GM21447 (cell line): Measurements from ENCODE around the gene GPRC5B.

ENCODE experiments used
- ATAC-seq: cut with Tn5 transposase; IDR thresholded peaks from one replicate; pipeline ENCODE4 v1.9.1; 2021; ENCODE audit not compliant: unreplicated experiment

Gene GPRC5B

DNA sequence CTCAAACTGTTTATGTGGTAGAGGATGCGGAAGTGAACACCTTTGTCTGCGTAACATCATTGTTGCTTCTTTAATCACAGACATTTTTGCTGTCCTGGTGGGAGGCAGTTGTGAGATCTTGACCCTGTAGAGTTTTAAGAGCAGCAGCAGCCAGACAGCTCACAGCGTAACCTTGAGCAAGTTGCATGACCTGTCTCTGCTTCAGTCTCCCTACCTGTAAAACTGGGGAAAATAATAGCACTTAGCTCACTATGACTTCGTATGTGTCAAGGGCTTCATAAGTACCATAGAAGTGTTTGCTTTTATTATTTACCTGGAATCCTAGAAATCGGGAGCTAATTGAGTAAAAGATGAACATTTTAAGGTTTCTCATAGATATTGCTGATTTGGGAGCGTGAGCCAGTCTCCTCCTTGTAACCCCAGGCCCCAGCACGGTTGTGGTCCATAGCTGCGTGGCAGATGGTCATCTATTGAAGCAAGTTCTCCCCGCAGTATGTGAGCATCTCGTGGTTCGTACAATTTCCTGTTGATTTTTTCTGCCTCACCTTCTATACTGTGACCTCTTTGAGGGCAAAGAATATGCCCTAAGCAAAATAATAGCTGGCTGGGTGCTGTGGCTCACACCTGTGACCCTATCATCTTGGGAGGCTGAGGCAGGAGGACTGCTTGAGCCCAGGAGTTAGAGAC, 34.4 kb downstream of the GPRC5B start:
- ATAC-seq, result no peak

DNA sequence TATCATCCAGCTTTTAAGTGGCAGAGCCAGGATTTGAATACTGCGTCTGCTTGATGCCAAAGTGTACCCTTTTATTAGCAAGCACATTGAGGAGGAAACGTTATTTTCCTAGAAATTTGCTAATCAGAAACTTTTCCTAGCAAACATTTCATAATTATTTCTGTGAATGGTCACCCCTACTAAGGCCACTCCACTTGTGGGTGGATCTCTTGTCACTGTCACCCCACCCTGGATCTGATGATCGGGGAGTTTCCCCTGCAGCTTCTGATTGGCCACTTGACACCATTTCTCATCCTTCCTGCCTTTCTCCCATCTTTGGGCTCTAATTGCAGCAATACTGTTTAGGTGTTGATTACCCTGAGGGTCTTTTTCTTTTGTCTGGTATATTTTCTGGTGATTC, 35.9 kb downstream of the GPRC5B start:
- ATAC-seq, result no peak

DNA sequence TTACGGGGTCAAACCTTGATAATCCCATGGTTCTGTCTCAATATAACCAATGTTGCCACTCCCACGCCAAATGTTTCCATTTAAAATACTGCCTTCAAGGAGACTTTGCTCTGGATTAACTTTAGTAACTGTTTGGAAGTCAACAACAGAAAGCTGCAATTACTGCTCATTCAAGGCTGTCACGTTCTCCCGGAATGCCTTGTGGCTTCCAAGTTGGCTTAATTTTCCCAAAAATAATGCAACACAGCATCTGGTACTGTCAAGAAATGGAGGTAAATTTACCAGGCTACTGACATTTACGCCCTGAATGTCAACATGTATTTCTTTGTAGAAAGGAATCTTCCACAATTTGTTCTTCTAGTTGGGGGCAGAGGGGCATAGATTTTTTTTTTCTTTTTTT, 38.2 kb downstream of the GPRC5B start:
- no peak for ATAC-seq

DNA sequence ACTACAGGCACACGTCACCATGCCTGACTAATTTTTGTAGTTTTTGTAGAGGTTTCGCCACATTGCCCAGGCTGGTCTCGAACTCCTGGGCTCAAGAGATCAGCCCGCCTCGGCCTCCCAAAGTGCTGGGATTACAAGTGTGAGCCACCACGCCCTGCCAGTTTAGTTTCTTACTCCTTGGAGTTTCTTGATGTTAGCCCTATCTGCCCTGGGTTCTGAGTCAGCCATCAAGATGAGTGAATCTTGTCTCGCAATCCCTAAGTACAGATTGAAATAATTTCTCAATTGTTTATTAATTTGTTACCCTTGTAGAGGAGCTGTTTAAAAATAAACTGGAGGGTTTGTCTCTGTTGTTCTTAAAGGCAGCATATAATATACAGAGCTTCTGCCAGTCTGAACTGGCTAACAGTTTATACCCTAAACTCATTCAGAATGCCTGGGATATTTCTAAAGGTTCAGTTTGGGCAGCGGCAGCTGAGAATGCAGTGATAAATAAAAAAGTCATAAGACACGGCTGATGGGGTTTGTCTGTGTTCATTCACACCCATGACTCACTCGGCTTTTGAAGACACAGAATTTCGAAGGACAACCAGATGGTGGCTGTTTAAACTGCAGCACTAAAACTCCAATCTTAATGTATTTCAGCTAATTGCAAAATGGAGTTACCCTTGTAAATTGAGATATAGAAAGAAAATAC, 39.6 kb downstream of the GPRC5B start:
- no peak for ATAC-seq

DNA sequence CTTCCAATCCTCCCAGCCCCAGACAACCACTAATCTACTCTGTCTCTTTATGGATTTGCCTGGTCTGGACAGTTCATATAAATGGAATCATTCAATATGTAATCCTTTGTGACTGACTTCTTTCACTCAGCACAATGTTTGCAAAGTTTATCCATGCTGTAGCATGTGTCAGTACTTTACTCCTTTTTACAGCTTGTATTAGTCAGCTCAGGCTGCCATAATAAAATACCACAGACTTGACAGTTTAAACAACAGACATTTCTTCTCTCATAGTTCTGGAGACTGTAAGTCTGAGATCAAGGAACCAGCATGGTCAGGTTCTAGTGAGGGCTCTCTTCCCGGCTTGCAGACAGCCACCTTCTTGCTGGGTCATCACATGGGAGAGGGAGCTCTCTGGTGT, 41.3 kb downstream of the GPRC5B start:
- no peak for ATAC-seq

DNA sequence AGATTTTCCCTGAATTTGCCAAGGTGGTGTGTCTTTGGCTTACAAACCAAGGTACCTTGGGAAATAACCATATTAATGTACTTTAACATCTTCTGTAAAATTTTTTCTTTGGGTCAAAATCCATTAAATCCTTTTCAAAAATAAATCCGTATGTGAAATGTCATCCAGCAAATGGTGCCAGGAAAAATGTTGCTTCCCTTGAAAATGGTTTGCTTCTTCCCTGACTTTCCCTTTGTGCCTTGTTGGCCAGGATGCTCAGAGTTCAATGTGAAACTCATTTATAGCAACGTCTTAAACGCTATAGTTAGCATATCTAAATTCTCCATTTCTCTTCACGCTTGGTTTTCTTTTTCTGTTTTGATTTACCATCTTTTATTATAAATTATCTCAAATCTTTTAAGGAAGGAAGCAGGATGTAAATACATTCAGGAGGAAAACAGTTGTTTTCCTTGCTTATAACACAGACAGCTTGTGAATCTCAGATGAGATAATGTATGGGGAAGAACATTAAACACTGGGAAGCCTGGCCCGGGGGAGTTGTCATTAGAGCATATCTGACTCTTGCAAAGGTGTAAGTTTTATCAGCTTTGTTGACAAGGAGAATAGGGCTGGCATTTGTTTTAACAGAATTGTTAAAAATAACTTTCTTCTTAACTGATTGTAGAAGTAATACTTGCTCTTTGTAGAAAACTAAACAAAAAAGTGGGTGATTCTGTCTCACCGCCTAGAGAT, 42.1 kb downstream of the GPRC5B start:
- no peak for ATAC-seq

DNA sequence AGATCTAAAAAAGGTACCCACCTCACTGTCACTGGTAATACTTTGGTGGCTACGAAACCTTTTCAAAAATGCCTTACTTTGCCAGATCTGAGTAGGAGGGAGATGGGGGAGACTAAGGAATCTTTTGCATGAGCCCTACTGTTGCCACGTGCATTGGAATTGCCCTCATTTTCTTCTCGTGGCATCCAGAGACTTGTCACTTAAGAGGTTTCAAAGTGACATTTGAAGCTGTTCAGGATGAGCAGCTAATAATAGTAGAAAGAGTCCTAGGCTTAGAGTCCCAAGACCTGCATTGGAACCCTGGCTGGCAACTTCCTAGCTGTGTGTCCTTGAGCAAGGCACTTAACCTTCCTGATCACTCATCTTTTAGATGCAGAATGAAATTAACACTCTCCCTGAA, 43.5 kb downstream of the GPRC5B start:
- no peak for ATAC-seq

DNA sequence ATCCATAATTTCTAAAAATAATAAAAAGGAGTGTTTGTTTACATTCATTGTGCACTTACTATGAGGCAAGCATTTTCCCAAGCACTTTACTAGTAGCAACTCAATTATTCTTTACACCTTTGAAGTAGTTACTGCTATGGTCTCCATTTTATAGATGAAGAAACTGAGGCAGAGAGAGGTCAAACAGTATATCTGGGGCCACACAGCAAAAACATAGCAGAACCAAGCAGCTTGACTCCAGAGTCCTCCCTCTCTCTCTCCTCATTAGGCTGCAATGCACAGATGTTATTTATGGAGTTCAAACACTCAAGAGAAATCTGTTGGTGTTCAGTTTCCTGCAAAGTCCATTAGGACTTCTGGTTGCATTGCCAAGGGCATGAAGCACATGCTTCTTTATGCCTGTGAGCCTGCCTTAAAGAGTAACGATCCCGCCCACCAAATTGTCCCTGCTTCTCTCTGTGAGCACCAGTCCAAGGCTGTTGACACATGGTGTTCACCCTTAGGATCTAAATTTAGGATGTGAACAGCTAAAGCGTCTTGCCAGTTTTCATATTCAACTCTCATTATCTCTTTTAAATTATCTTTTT, 44.0 kb downstream of the GPRC5B start:
- no peak for ATAC-seq

DNA sequence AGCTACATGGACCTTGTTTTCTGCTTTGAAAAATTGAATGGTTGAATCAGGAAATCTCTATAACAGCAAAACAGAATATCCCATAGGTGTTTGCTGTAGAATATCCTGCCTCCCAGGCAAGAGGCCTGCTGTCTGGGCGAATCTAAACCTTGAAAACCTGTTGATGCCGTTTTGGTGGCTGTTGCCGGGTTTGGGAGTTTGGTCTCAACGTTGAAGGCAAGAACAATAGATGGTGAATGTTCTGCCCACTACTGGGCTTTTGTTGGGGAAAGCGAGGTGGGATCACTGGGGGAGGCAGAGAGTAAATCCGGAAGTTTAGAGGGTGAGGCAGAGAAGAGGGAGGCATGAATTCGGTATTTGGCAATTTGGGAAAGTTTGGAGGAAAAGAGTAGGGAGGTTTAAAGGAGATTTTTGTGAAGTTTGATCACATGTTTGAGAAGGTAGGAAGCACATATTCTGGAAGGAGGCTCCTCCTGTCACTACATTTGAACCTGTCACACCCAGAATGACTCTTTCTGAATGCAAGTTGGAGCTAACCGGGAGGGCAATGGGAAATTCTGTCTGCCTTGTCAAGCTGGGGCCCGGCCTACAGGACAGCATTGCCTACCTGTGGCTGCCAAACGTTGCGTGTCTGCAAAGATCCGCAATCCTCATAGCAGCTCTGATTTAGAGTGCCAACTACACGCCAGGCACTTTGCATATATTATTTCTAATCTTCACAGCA, 46.5 kb downstream of the GPRC5B start:
- no peak for ATAC-seq

DNA sequence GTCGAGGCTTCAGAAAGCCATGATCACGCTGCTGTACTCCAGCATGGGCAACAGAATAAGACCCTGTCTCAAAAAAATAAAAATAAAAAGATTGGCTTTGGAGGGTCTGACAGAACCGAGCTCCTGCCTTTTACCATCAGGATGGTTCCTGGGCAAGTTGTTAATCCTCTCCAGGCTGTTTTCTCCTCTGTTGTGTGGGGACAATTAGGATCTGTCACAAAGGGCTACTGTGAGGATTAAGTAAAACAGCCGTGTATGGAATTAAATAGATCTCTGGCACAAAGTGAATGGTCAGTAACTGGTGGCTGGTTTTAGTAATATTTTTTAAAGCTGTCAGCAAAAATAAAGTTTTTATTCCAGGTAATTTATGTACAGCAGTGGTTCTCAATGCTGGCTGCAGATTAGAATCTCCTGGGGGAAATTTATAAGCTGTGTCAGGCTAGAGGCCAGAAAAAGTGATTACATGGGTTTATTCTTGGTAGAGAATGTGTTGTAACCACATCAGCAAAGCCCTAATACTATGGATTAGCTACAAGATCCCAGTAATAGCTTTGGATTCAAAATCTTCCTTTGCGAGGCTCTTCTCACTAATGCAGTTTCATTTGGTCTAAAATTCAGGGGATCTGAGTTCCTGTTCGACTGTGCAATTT, 47.2 kb downstream of the GPRC5B start:
- ATAC-seq, result no peak

DNA sequence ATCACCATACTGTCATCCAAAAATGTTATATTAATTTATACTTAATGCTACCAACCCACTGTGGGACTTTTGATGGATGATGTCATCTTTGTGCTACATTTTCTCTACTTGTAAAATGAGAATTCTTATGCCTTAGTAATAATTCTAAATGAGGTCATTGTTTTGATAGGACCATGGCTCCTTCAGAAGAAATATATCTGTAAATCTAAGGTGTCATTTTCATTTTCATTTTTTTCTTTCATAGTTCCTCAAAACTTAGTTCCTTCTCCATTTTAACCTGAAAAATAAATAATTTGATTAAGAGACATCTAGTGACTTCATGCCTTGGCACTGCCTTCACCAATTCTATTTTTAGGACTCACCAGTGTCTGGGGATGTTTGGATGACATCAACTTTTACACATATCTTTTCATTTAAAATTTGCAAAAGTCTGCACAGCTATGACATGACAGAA, 48.7 kb downstream of the GPRC5B start:
- ATAC-seq, result no peak

DNA sequence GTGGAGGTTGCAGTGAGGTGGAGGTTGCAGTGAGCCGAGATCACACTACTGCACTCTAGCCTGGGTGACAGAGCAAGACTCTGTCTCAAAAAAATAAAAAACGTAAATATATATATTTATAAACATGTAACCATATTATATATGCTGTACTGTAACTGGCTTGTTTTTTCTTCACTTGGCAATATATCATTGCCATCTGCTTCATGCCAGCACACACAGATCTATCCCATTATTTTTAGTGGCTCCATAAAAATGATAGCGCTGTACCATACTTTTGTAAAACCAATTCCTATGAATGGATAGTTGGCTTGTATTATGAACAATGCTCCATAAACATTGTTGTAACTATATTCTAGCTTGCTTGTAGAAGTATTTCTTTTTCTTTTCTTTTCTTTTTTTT, 49.5 kb downstream of the GPRC5B start:
- no peak for ATAC-seq

DNA sequence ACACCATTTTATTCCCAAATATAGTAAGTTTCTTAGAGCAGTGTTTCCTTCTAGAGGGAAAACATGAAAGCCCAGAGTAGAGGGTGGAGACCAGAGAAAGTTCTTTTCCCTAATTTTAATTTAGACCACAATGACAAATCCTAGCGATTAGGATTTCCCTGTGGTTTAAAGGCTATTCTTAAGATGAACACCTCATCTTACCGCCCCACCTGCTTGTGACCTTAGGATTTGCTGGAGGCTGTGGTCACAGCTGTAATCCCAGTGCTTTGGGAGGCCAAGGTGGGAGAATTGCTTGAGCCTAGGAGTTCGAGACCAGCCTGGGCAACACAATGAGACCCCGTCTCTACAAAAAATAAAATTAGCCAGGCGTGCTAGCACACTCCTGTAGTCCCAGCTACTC, 51.1 kb downstream of the GPRC5B start:
- ATAC-seq, result no peak

DNA sequence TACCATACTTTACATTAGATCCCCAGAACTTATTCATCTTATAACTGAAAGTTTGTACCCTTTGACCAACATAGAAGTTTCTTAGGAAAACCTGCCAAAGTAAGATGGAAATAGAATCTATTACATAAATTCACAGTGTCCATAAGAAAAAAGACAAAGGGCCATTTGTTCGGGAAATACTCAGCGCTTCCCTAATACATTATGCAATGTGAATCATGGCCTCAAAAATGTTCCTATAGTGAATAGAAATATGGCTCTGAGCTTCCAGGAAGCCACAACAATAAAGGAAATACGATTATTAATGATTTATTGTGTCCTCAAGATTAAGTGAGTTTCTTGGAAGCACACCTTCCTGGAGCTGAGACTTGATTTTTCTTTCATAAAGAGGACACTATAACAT, 51.5 kb downstream of the GPRC5B start:
- no peak for ATAC-seq

DNA sequence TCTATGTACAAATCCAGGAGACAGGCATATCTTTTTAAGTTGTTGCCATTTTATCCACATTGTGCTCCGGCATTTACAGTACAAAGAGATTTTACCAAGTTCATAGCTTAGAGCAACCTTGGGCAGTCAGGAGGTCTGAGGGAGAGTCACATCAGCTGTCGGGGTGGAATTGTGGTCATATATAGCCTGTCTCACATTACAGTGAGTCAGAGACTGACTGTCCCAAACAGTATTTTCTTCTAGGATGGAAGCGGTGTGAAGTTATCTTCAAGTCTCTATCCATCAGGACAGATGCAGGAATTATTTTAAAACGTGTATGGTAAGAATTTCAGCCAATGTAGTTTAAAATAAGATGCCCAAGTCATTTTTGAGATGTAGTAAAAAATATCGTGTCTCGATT, 53.0 kb downstream of the GPRC5B start:
- ATAC-seq, result no peak

DNA sequence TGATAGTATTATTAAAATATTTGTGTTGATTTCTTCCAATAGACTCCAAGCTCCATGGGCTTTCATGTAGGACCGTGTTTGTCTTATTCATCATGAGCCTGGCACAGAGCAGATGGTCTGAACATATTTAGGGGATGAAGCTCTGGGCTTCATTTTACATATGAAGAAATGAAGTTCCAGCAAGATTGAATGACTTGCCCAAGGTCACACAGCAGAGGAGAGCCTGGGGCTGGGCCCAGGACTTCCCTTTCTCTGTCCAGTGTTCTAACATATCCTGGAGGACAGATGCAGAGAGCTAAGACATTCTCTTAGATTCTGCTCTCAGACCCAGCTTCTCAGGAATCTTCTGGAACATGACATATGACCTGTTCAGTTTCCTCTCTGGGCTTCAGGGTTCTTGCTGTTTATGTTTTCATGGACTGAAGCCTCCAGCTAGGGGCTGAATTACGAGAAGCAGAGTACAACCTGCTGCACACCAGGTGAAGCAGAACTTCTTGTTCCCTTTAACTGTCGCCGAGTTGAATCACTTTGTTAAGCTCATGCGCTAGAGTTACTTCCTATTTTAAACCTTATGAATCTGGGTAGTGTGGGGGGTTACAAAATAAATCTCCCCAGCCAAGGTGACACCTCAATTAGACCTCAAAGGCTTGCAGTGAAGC, 53.6 kb downstream of the GPRC5B start:
- no peak for ATAC-seq

DNA sequence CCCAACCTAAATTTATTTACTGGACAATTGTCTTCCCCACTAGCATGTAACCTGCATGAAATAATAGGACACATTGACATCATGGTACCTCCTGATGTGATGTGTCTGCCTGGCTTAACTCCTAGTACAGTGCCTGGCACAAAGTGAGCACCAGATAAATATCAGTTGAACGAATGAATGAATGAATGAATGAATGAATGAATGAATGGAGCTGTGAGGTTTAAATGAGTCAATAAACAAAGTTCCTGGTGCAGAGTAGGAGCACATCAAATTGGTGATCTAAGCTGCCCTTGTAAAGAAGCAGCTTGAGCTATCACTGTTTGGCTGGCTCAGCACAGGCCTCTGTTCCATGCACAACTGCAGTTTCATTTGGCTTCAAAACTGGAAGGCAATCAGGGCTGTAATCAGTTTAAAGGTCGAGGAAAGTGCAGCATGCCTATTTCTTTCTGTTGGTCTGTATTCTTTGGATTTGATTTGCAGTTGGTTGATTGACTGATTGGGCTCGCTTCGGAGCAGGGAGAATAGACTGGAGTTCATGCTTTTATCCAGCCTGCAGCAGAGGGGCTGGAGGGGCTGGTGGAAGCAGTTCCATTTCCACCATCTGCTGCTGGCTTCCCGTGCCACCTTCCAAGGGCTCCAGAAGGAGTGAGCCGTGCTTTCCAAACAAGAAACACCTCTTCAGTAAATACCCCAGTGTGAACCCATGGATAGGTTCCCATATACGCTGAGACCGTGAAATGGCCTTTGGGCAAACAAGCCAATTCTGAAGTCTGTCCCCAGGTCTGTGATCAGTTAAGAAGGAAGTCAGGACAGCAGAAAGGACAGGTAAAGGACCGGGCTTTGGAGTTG, 54.6 kb downstream of the GPRC5B start:
- no peak for ATAC-seq

DNA sequence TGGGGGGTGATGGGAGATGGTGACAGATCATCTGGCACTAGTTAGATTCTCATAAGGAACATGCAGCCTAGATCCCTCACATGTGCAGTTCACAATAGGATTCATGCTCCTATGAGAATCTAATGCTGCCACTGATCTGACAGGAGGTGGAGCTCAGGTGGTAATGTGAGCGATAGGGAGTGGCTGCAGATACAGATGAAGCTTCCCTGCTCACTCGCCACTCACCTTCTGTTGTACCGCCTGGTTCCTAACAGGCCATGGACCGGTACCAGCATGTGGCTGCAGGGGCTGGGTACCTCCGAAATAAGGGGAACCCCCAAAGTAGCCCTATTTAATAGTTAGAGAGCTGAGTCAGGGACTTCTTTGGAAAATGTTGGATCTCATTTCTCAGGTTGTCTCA, 60.4 kb downstream of the GPRC5B start:
- no peak for ATAC-seq

DNA sequence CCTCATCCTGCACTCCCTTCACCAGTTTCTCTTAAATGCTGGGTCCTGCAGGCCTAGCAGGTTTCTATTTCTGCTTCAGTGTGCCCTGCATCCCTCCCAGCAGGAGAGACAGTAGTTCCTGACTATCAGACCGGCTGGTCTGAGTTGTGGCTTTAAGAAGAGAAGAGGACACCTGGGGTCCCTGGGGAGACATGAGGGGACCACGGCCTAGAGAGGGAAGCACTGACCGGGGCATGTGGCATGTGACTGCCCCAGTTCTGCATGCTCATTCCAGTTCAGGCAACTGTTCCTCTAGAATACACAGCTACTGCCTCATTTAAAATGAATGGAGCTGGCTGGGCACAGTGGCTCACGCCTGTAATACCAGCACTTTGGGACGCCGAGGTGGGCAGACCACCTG, 61.3 kb downstream of the GPRC5B start:
- ATAC-seq, result no peak
